GM21825 (cell line): Measurements from ENCODE around the gene ZBED2.
"Not testable (repeated sequence)": the region's sequence is repeated elsewhere in the genome, so short reads cannot be mapped to it uniquely, and the experiment has no call there.

Source experiments
- ATAC-seq: cut with Tn5 transposase; IDR thresholded peaks from one replicate; pipeline ENCODE4 v1.9.1; 2021; ENCODE audit warnings: mild to moderate bottlenecking, moderate library complexity; ENCODE audit not compliant: unreplicated experiment

ZBED2 gene

GRCh38 chr3:111595232-111595631 lies at the start of gene ZBED2:
Gene ZBED2, minus strand, starts transcription at chr3:111595346. Its CDS starts 1,145 bp downstream, at chr3:111594201.
- peak; percentile 41 for ATAC-seq

- no peak for ATAC-seq
Measured at GRCh38 chr3:111639316-111639715, 44.2 kb upstream of the ZBED2 start.

- ATAC-seq, result no peak
Measured at GRCh38 chr3:111636366-111636885, 41.3 kb upstream of the ZBED2 start.

GRCh38 chr3:111635403-111635802 lies 40.3 kb upstream of the ZBED2 start:
- no peak for ATAC-seq

- ATAC-seq, result not testable (repeated sequence)
Measured at GRCh38 chr3:111630638-111631037, 35.5 kb upstream of the ZBED2 start.

- not testable (repeated sequence) for ATAC-seq
Measured at GRCh38 chr3:111629018-111629417, 33.9 kb upstream of the ZBED2 start.

GRCh38 chr3:111627092-111627491 lies 31.9 kb upstream of the ZBED2 start:
- ATAC-seq, result no peak

GRCh38 chr3:111621535-111621934 lies 26.4 kb upstream of the ZBED2 start:
- no peak for ATAC-seq

GRCh38 chr3:111619833-111620232 lies 24.7 kb upstream of the ZBED2 start:
- no peak for ATAC-seq

GRCh38 chr3:111618945-111619344 lies 23.8 kb upstream of the ZBED2 start:
- ATAC-seq, result no peak

- ATAC-seq, result no peak
Measured at GRCh38 chr3:111617912-111618601, 22.9 kb upstream of the ZBED2 start.

- ATAC-seq, result no peak
Measured at GRCh38 chr3:111617406-111617805, 22.3 kb upstream of the ZBED2 start.

- ATAC-seq, result peak; percentile 80
Measured at GRCh38 chr3:111616417-111617105, 21.4 kb upstream of the ZBED2 start.

- ATAC-seq, result no peak
Measured at GRCh38 chr3:111615880-111616279, 20.7 kb upstream of the ZBED2 start.

- ATAC-seq, result no peak
Measured at GRCh38 chr3:111613294-111613693, 18.1 kb upstream of the ZBED2 start.

GRCh38 chr3:111610612-111611054 lies 15.5 kb upstream of the ZBED2 start:
- ATAC-seq, result peak; percentile 27

GRCh38 chr3:111610189-111610588 lies 15.0 kb upstream of the ZBED2 start:
- peak; percentile 94 for ATAC-seq

- no peak for ATAC-seq
Measured at GRCh38 chr3:111609700-111610099, 14.6 kb upstream of the ZBED2 start.

GRCh38 chr3:111608383-111608782 lies 13.2 kb upstream of the ZBED2 start:
- no peak for ATAC-seq

- ATAC-seq, result no peak
Measured at GRCh38 chr3:111607240-111607920, 12.2 kb upstream of the ZBED2 start.

GRCh38 chr3:111605493-111605892 lies 10.3 kb upstream of the ZBED2 start:
- ATAC-seq, result no peak

- ATAC-seq, result no peak
Measured at GRCh38 chr3:111605018-111605417, 9.9 kb upstream of the ZBED2 start.
